AG08396 (cell line): Measurements from ENCODE around the gene FBXO42.

ENCODE experiments used
- DNase-seq: peaks from one replicate; pipeline ENCODE4 v3.0.0; 2012; ENCODE audit warnings: low spot score, mixed read lengths

FBXO42 gene

GRCh38 chr1:16205334-16205671 is 147.0 kb downstream of the FBXO42 start:
- no peak for DNase-seq

- DNase-seq, result no peak
Measured at GRCh38 chr1:16204634-16205333, 147.5 kb downstream of the FBXO42 start.

GRCh38 chr1:16204216-16204615 is 148.1 kb downstream of the FBXO42 start:
- DNase-seq, result no peak

GRCh38 chr1:16203550-16203949 is 148.7 kb downstream of the FBXO42 start:
- no peak for DNase-seq

GRCh38 chr1:16202281-16203210 is 149.7 kb downstream of the FBXO42 start:
- no peak for DNase-seq

GRCh38 chr1:16199700-16200099 is 152.6 kb downstream of the FBXO42 start:
- DNase-seq, result no peak

- no peak for DNase-seq
Measured at GRCh38 chr1:16199157-16199501, 153.2 kb downstream of the FBXO42 start.

- DNase-seq, result no peak
Measured at GRCh38 chr1:16198444-16199156, 153.7 kb downstream of the FBXO42 start.

- DNase-seq, result no peak
Measured at GRCh38 chr1:16196874-16197273, 155.4 kb downstream of the FBXO42 start.
